Cardiac fibroblast (primary cell): ENCODE results near the gene CACNB4.
"Not testable (repeated sequence)": the region's sequence is repeated elsewhere in the genome, so short reads cannot be mapped to it uniquely, and the experiment has no call there.

Experiments
- DNase-seq, 2 donors: peaks; one replicate each; pipeline versions ENCODE4 v3.0.0 to v3.0.0-alpha.2; 2010; ENCODE audit warnings: low read depth in 2 of 2
- H3K4me3 ChIP-seq, 2 donors: replicated peaks in 1 of 2; 1 replicate in 1 of 2; 2 replicates in 1 of 2; pipeline ENCODE4 v1.5.1; 2011; ENCODE audit warnings: low read depth in 2 of 2, low read length in 2 of 2, mild to moderate bottlenecking in 2 of 2, moderate library complexity in 1 of 2
- TF ChIP-seq, protein P1 (sequence below): IDR thresholded peaks from one replicate; pipeline ENCODE4 v1.5.1; 2011; ENCODE audit warnings: low read depth, mild to moderate bottlenecking, low read length, inconsistent platforms

Gene CACNB4

DNA sequence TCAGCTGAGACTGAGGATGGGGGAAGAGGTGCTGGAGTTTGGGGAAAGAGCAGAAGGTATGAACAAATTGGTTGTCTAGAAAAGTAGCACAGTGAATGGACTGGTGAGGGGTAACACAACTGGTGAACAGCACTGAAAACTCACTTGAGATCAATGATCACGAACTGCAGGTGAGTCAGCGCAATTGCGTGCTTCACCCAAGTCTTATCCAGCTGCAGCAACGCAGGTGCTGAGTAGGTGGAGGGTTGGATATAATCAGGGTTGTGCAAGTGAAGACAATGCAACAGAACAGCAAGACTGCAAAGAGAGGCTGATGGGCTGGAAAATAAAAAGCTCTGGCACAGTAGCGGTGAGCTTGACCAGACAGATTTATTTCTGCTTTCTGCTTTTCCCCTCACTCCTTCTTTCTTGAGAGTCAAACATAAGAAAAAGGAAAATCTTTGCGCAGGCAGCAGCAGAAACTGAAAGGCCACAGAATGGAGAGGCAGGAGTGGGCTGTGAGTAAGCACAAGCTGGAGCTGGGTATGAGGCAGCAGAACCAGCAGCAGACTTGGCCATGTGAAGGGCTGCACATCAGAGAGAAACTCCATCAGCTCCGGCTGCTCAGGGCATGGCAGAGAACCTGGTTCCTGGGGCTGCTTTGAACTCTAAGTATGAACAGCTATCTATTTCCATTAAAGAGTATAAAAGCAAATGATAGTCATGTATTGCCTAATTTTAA lies 171.2 kb downstream of the CACNB4 start:
- TF ChIP-seq, protein P1, sequence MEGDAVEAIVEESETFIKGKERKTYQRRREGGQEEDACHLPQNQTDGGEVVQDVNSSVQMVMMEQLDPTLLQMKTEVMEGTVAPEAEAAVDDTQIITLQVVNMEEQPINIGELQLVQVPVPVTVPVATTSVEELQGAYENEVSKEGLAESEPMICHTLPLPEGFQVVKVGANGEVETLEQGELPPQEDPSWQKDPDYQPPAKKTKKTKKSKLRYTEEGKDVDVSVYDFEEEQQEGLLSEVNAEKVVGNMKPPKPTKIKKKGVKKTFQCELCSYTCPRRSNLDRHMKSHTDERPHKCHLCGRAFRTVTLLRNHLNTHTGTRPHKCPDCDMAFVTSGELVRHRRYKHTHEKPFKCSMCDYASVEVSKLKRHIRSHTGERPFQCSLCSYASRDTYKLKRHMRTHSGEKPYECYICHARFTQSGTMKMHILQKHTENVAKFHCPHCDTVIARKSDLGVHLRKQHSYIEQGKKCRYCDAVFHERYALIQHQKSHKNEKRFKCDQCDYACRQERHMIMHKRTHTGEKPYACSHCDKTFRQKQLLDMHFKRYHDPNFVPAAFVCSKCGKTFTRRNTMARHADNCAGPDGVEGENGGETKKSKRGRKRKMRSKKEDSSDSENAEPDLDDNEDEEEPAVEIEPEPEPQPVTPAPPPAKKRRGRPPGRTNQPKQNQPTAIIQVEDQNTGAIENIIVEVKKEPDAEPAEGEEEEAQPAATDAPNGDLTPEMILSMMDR, result no peak
- DNase-seq, result no peak
- H3K4me3 ChIP-seq, result no peak overlapping the region

DNA sequence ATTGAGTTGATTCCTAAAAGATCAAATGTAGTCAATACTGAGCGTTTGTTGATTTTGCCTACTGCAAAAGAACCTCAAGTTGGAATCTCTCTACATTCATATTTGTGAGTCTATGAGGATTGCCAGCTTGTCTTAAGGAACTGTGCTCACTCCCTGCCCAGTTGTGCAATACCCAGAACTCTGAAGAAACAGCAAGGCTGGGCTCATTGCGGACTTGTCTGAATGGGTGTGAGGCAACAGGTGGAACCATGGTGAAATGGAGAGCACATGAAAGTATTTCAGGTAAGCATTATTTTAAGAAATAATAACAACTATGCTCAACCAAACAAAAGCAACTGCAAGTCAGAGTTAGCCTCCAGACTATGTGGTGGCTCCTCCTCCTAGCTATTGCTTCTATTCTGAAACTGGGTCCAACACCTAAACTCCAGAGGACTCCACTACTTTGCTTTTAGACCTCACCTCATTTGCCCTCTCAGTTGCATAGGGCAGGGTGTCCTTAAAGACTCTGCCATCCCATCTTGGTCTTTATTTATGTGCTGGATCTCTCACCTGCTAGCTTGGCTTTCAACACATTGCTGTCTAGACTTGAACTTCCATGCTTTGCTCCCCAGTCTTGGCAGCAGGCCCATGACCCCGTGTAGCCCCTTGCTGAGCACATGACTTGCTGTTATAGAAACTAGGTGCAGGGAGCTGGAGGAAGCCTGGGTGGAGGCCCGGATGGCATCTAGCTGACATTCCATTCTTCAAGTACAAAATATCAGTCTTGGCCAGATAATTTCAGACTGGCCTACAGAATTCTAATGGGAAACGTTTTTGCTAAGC lies 175.8 kb downstream of the CACNB4 start:
- no peak overlapping the region for H3K4me3 ChIP-seq
- DNase-seq, result peak; percentile 9 to 57
- TF ChIP-seq, protein P1, result no peak

DNA sequence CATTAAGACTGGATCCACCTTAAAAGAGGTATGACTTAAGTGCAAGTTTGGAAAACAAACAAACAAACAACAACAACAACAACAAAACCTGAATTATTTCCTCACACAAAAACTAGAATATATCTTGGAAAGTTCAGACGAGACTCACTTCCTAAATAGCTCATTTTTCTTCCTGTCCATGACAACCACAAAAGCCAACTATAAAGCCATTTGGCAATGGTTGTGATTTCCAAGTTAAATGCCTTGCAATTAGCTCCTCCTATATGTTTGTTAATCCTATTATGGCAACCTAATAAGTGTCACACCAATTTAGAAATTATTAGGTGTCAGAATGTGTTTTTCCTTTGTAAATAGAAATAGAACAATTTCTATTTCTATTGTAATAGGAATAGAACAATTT lies 179.1 kb downstream of the CACNB4 start:
- DNase-seq, result no peak
- TF ChIP-seq, protein P1, result no peak
- no peak overlapping the region for H3K4me3 ChIP-seq

DNA sequence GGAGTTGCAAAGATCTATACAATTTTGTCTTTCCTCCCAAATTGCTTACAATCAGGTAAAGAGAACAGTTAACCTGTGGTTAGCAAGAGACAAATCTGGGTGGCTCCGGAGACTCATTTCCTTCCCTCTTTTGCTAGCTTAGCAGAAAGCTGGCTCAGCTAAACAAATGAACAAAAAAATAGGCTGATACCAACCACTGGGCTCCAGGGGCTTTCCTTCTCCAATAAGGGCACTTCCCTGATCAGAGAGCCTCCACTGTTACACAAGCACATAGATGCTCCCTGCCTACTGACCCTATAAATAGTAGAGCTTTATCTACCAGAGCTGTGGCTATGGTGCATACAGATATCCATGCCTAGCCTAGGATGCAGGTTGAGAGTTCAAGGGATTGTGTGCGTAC lies 180.5 kb downstream of the CACNB4 start:
- H3K4me3 ChIP-seq, result no peak overlapping the region
- TF ChIP-seq, protein P1, result no peak

DNA sequence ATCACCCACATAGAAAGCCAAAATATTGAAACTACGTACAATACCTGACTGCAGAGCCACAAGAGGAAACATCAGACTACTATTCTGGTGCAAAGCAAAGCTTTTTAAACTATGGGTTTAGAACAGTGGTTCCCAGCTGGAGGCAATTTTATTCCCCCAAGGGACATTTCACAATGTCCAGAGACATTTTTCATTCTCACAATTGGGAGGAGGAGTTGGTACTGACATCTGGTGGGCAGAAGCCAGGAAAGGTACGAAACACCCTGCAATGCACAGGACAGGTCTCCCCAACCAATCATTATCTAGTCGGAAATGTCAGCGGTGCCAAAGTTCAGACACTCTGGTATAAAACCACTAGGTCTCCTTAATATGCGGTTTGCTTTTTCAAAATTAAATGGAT lies 182.2 kb downstream of the CACNB4 start:
- DNase-seq, result no peak
- TF ChIP-seq, protein P1, result no peak
- no peak overlapping the region for H3K4me3 ChIP-seq

More for the DNA sequence above, 180.5 kb downstream of the CACNB4 start:
- no peak for DNase-seq

DNA sequence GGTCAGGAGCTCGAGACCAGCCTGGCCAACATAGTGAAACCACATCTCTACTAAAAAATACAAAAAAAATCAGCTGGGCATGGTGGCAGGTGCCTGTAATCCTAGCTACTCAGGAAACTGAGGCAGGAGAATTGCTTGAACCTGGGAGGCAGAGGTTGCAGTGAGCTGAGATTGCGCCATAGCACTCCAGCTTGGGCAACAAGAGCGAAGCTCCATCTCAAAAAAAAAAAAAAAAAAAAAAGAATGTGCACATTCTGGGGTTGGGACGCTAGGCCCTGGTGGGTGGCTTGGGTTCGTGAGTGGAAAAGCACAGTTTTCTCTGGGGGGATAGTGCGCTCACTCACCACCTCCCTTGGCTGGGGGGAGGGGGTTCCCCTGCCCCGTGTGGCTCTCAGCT lies 183.2 kb downstream of the CACNB4 start:
- DNase-seq, H3K4me3 ChIP-seq: not testable (repeated sequence)

DNA sequence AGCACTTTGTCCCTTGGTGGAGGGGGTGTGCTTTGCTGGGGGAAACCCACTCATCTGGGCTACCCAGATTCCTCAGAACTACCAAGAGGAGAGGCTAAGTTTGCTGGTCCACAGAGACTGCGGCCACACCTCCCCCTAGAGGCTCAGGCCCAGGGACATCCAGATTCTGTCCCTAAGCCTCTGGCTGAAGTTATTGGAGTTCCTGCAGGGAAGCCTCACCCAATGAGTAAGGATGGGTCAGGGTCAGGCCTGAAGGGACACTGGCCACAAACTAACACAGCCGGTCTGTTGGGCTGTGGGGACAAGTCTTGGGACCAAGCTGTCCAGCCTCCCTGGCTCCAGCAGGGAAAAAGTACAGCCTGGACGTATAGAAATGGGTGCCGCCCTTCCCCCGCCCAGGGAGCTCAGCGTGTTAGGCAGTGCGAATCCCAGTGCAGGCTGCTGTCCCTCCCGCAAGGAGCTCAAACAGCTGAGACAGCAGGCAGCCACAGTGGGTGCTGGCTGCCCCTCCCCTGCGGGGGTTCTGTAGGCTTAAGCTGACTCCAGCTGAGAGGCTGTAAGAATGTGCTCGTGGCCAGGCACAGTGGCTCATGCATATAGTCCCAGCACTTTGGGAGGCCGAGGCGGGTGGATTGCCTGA lies 183.7 kb downstream of the CACNB4 start:
- H3K4me3 ChIP-seq, result no peak overlapping the region
- DNase-seq, result no peak

More for the DNA sequence above, 183.7 kb downstream of the CACNB4 start:
- TF ChIP-seq, protein P1, result no peak
